BE2C (cell line): ENCODE measurements around the gene CTSW.

Experiments
- DNase-seq: peaks from one replicate; pipeline ENCODE4 v3.0.0-alpha.2; 2020
- H3K27me3 ChIP-seq: fragments of 250-450 bp; sonication (Bioruptor Pico); 2 replicates; pipeline ENCODE4 v1.5.1; 2020; ENCODE audit warnings: mild to moderate bottlenecking
- H3K36me3 ChIP-seq: fragments of 250-450 bp; sonication (Bioruptor Pico); 2 replicates; pipeline ENCODE4 v1.5.1; 2020; ENCODE audit warnings: mild to moderate bottlenecking
- H3K4me1 ChIP-seq: fragments of 250-450 bp; sonication (Bioruptor Pico); 2 replicates; pipeline ENCODE4 v1.5.1; 2020
- H3K4me3 ChIP-seq: 2 replicates; pipeline ENCODE4 v1.5.1; 2011; ENCODE audit warnings: low read depth, low read length
- H3K9me3 ChIP-seq: fragments of 250-450 bp; sonication (Bioruptor Pico); 2 replicates; pipeline ENCODE4 v1.5.1; 2020
- CTCF ChIP-seq: IDR thresholded peaks from 2 replicates; pipeline ENCODE4 v1.5.1; 2012; ENCODE audit warnings: mild to moderate bottlenecking, low read depth, low read length

The CTSW gene

DNA sequence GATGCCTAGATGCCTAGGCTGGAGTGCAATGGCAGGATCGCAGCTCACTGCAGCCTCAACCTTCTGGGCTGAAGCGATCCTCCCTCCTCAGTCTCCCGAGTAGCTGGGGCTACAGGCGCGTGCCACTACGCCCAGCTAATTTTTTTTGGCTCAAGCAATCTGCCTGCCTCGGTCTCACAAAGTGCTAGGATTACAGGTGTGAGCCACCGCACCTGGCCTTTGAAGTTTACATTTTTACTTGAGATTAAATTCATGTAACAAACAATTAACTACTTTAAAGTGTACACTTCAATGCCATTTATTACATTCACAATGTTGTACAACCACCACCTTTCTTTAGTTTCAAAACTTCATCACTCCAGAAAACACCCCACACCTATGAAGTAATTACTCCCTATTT, 24.1 kb downstream of the CTSW start:
- H3K9me3 ChIP-seq = no peaks in the 10 kb centered on the region; the same call in 1 of the 2 replicates
- H3K36me3 ChIP-seq = no peaks in the 10 kb centered on the region
- H3K4me3 ChIP-seq = no peak overlapping the region
- peaks cover 60% of the 10 kb centered on the region for H3K27me3 ChIP-seq
- no peak for TF ChIP-seq CTCF
- no peak for DNase-seq
- H3K4me1 ChIP-seq = no peaks in the 10 kb centered on the region

DNA sequence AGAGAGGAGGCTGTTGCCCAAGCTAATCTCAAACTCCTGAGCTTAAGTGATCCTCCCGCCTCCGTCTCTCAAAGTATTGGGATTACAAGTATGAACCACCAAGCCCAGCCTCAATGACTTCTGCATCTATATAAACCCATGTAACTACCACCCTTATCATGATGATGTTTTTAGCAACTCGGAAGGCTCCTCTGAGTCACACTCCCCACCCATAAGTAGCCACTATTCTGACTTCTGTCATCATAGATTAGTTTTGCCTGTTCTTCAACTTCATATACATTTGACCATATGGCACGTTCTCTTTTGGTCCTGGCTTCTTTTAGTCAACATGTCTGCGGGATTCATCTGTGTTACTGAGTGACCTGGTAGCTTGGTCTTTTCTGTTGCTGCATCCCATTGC, 27.0 kb downstream of the CTSW start:
- Histone ChIP-seq H3K4me3 (no peak overlapping the region), H3K36me3 (no peaks in the 10 kb centered on the region), H3K4me1 (no peaks in the 10 kb centered on the region), H3K9me3 (no peaks in the 10 kb centered on the region), H3K27me3 (peaks cover 31% of the 10 kb centered on the region)
- no peak for DNase-seq
- no peak for TF ChIP-seq CTCF

- no peaks in the 10 kb centered on the region for H3K36me3 ChIP-seq
- no peak for DNase-seq
- H3K9me3 ChIP-seq = no peaks in the 10 kb centered on the region
- TF ChIP-seq CTCF = no peak
- no peaks in the 10 kb centered on the region for H3K4me1 ChIP-seq
- H3K4me3 ChIP-seq = no peak overlapping the region
- H3K27me3 ChIP-seq = peaks cover 21% of the 10 kb centered on the region
These were observed 28.2 kb downstream of the CTSW start for GRCh38 chr11:65907878-65908277.

DNA sequence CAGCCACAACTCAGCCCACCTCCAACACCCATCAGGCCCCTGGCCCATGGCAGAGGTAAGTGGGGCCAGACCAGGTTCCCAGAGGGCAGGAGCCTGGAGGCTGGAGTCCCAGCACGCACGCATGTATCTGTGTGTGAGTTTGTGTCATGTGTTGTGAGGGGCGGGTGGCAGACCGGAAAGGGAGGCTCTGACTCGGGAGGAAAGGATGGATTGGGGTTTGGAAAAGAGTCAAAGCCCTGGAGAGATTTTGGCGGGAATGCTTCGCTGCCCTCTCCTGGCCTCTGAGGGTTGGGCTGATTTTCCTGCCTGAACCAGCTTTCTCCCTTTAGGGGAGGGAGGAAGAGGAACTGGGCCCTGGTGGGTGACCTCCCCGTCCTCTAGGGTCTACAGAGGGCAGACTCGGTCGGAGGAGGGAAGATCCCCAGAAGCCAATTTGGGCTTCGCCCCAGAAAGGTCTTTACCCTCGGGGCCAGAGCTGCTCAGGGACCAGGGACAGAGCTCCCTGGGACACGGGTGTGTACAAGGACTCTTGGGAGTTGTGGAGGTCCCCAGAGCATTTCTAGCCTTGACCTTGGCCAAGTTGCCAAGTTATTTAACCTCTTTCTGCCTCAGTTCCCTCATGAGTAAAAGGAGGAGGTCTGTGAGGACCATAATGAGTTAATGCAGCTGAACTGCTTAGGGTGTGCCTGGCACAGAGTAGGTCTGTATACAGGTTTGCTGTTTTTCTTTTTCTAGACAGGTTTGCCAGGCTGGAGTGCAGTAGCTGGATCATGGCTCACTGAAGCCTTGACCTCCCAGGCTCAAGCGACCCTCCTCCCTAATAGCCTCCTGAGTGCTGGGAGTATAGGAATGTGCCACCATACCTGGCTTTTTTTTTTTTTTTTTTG, 32.3 kb downstream of the CTSW start:
- Histone ChIP-seq H3K9me3 (no peaks in the 10 kb centered on the region), H3K4me1 (peaks cover 14% of the 10 kb centered on the region), H3K36me3 (no peaks in the 10 kb centered on the region), H3K4me3 (no peak overlapping the region), H3K27me3 (peaks cover 8% of the 10 kb centered on the region)
- TF ChIP-seq CTCF = peak; percentile 41
- DNase-seq = peak; percentile 60

DNA sequence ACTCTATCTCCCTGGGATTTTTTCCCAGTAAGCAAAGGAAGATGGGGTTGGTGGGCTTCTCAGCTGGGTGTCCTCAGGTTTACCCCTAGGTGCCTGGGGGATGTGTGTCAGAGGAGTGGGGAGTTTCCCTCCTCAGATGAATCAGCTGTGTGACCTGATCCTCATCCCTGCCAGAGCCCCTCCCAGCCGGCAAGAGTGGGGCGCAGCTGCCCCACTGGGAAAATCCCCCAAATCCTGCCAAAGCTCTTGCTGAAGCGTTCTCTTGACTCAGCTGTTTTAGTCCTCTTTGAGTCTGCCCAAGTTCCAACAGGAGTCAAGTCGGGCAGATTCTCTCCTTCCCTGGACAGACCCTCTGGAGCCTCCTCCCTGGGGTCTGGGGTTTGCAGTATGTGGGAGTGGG, 33.2 kb downstream of the CTSW start:
- DNase-seq = no peak
- Histone ChIP-seq H3K27me3 (peaks cover 2% of the 10 kb centered on the region), H3K4me1 (peaks cover 14% of the 10 kb centered on the region), H3K4me3 (no peak overlapping the region), H3K9me3 (no peaks in the 10 kb centered on the region), H3K36me3 (no peaks in the 10 kb centered on the region)
- TF ChIP-seq CTCF = no peak

- TF ChIP-seq CTCF = no peak
- Histone ChIP-seq H3K36me3 (no peaks in the 10 kb centered on the region), H3K4me1 (peaks cover 14% of the 10 kb centered on the region), H3K4me3 (no peak overlapping the region; the same call in 1 of the 2 replicates), H3K27me3 (no peaks in the 10 kb centered on the region), H3K9me3 (no peaks in the 10 kb centered on the region)
- DNase-seq = no peak
These were observed 35.6 kb downstream of the CTSW start for GRCh38 chr11:65915101-65915820.
